Stimulated activated CD4-positive, alpha-beta T cell treated with anti-CD3 and anti-CD28 coated beads, Interleukin-1b, Interleukin-23, amount 100 ng/mL, for 4 hours (primary cell): ENCODE measurements around the gene PAPPA2.

Experiments
- DNase-seq, 2 donors: peaks; one replicate each; pipeline ENCODE4 v3.0.0-alpha.2; 2020; ENCODE audit warnings: low read depth in 2 of 2

PAPPA2 gene

DNA sequence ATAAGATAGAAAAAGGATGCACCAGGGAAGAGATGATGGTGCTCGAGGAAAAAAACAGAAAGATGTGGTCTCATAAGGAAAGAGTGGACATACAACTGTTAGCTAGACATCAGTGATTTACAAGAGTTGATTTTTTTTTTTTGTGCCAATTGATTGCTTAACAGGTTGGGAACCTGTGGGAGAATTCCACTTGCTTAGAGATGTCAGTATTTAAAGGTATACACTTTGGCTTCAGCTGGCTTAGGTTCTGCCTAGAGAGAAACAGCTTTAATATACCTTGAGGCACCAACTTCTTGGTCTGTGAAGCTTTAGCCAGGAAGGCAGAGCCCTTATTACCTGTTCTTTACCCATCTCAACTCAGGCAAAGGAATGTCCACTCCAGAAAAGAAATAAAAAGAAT lies 303.8 kb downstream of the PAPPA2 start:
- no peak for DNase-seq

DNA sequence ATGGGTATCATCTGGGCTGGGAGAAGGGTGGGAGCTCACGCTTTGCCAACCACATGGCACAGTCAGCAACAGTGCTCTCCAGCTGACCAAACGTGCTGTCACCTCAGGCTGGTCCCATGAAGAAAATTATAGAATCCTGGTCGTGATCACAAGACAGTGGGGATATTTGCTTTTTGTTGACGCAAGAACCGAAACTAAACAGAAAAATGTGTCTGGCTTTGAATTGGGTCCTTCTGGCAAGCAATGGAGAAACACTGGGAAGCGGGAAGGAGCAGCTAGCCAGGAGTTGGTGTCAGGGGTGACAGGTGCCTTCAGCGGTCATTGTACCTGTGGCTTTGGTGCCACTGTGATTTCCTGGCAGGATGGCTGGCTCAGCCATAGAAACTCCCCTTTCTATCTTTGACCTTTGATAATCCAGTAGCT lies 304.8 kb downstream of the PAPPA2 start:
- DNase-seq, result no peak

DNA sequence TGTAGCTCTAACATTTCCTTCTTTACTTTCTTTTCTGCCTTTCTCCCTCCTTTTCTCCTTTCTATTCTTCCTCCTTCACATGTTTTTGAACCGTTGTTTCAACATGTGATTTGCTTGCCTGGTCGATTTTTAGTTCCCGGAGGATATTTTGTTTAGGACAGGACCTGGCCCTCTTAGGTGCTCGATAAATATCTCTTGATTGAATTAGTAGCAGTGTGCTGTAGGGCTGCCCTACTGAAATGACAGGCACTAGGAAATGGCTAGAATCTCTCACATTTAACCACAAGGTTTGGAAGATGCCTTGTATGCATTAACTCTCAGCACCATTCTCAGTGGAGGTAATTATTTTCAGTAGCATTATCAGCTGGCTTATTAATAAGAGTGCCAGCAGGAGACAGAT lies 305.6 kb downstream of the PAPPA2 start:
- no peak for DNase-seq

DNA sequence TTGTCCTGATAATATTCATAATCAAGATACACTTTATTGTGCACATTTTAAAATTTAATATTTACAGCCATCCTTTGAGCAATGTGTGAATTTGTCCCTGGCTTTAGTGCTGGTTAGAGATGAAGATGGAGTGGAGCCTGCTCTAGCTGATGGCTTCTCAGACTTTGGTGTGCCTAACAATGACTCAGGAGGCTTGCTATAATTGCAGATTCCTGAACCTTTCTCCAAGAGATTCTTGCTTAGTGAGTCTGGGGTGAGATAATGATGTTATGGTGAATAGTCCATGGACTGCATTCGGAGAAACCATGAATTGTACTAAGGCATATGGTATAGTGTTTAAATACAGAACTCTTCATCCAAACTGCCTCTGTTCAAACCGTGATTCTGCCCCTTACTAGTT lies 307.1 kb downstream of the PAPPA2 start:
- no peak for DNase-seq

DNA sequence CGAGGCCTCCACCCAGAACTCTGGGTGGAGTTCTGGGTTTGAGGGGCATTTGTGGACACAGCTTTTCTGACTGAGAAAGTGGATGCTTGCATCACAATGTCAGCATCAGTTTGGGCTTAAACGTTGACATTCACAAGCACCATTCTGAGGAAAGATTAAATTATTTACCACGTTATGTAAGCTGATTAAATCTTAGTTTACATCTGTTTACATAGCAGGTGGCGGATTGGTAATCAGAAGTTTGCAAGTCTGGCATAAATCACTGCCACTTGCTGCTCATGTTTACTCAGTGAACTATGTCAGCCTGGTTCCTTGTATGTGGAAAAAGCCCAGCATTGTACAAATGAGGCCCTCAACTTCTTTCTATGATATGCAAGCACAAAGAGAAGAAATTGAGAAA lies 310.1 kb downstream of the PAPPA2 start:
- no peak for DNase-seq

DNA sequence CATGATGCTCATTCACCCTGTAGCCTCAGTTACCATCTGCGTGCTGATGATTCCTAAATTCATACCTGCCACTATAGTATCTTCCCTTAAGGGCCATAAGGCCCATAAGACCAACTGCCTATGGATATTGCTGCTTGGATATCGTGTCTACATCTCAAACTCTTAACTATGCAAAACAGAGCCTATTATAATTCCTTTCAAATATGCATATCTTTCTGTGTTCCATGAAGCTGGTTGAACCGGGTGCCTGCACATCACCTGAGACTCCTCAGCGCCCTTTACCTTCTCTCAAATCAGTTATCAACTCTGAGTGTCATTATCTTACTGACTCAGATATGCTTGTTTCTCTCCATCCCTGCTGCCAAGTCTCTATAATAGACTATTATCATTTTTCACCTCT lies 311.2 kb downstream of the PAPPA2 start:
- no peak for DNase-seq

DNA sequence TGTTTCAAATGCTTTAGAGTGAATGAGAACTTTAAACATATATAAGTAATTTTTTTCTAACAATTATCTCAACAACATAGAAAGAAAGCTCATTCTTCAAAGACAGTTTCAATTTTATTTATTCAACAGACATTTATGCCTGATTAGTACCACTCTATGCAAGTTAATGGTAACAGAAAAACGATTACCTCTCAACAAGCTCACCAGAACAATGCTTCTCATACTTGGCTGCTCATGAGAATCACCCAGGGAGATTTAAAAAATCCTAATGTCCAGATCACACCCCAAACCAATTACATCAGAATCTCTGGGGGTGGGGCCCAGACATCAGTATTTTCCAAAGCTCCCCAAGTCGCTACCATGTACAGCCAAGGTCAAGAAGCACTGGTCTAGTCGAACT lies 312.4 kb downstream of the PAPPA2 start:
- no peak for DNase-seq

DNA sequence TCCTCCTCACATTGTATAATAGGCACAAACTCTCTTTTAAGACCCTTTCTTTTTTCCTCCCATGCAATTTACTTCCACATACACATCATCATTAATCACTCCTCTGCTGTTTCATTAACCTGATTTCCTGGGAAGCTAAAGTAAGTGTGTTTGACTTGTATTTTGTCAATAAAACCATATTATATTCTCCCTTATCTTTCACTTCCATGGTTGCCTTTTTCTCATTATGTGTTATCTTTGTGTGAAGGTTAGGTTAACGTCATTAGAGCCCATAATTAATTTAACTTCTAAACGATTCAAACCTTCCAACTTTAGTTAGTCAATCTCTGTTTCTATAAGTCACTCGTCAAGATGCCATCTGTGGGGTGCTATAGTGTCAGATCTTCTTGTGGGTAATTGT lies 313.0 kb downstream of the PAPPA2 start:
- DNase-seq, result no peak

DNA sequence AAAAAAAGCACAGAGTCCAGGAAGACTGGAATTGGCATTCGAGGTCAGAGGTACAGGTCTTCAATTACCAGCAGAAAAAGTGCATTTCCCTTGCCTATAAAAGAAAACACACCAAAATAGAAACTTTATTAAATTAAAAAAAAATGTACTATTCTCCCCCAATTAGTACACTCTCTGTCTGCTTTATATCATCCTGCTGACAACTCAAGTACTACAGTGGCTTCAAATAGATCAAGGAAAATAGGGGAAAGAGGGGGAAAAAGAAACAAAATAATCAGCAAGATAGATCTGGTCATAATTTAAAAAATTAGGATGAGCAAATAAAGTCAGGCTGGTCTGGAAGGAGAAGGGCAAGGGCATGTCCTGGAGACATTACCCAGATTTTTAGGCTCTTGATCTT lies 315.1 kb downstream of the PAPPA2 start:
- DNase-seq, result no peak

DNA sequence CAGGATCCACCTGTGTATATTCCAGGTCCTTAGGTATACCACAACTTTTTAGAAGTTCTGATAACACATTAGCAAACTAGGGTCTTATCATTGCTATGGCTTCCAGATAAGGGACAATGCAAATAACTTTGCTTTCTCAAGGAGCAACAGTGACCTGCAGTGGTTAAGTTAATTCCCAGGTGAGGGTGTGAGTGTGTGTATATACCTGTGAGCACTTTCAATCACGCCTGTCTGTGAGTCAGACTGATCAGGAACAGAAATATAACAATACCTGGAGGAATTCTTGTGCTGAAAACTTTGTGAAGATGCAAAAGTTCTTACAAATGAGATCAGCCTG lies 317.0 kb downstream of the PAPPA2 start:
- DNase-seq, result no peak

DNA sequence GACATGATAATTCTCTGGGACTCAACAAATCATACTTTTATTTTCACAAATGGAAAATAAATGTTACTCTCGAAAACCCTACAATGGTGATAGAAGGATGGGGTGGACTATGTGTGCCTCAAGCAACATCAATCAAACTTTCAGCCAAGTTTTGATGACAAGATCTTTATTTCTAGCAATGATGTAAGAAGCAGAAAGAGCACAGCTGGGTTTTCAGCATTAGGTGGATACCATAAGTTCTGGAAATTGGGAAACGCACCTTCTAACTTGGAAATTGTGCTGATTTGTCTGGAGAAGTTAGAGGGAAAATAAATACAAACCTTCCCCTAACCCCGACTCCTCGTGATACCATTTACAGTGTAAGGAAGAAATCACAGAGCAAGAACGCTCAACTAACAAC lies 320.3 kb downstream of the PAPPA2 start:
- DNase-seq, result no peak

DNA sequence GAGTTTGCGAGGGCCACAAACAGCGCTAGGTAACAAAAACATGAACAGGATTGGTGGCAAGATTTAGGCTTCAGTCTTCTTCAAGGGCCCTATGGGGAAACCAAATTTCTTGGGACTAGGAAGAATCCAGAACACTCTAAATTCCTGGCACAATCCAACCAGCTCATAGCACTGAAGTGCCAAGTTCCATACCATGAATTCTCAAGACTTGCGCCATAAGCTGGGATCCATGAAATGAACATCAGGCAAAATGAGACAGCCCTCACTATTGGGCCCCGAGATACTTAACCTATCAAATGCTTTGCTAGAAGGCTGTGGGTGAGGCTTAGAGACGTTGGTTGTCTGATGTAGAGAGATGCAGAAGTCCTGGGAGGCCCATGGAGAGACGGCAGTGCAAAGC lies 322.1 kb downstream of the PAPPA2 start:
- DNase-seq, result no peak

DNA sequence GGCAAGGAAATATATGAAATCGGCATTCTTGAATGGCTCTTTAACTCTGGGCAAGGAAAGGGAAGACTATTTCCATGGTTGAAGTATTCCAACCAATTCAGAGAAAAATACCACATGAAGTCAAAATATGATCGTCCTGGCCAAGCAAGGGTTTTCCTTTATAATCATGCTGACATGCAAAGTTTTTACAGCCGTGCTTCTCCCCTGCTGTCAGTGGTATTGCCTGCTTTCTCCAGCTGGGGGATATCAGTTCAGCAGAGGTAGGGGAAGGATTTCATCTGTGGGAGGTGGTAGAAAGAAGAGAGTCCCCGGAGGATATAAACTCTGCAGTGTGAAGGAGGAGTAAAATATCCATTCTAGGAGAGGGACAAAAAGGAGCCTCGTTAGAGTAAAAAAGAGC lies 322.8 kb downstream of the PAPPA2 start:
- DNase-seq, result no peak

DNA sequence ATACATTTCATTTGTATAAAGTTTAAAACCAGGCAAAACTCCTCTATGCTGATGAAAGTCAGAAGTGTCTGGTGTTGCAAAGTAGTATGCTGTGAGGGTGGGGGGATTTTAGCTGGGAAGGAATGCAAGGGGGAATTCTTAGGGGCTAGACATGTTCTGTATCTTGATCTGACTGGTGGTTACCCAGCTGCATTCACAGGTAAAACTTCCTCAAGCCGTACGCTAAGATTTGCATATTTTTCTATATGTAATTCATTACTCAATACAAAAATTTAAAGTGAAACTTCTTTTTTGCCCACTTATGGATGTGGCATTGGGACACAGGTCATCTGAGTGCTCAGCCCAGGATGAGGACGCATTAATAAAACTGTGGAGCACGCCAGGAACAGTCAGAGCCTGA lies 323.3 kb downstream of the PAPPA2 start:
- DNase-seq, result no peak

DNA sequence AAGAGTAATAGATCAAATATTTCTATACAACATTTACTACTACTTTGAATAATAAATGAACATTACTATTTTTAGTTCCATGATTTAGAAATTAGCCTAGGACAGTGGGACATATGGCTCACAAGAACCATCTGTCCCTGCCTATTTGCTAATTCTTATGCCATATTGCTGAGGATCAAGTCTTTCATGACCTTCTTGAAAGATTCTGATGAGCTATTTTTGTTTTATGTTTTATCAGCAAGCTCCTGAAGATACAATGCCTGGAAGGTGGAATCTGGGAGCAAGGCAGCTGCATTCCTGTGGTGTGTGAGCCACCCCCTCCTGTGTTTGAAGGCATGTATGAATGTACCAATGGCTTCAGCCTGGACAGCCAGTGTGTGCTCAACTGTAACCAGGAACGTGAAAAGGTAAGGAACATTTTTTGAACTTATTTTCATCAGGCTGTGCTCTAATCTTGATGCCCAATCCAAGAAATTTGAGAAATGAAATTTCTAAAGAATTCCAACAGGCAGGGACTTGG lies 326.7 kb downstream of the PAPPA2 start:
- DNase-seq, result no peak

DNA sequence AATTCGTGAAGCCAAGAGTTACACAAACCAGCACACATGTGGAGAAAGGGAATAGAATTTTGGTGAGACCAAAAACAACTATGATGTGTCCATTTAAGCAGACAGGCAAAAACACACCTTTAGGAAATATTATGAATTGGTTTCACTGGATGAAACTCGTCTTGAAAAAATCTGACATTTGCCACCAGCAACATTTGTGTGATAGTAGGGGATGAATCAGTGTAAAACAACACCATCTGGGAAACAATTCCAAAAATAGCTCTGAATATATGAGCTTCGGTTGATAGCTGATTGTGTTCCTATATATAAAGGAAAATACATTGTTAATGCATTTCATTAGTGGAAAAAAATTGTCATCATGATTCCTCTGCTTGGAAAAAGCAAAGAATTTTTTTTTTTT lies 327.8 kb downstream of the PAPPA2 start:
- no peak for DNase-seq

DNA sequence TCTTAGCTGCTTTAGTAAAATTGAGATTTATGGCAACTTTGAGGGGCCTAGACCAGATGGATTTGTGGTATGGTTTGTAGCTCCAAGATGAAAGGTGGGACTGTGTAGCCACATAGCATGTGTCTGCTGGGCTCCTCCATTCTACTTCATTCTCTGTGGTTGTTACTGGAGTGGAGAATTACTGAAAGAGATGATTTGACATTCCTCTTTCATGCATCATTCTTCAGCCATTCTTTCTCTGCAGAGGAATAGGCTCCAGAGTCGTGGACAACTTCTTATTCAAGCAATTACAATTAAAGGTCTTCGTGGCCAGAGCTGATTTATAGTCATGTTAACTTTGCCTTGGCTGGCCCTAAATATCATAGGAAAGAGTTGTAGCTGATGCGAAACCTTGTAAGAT lies 328.9 kb downstream of the PAPPA2 start:
- DNase-seq, result no peak

DNA sequence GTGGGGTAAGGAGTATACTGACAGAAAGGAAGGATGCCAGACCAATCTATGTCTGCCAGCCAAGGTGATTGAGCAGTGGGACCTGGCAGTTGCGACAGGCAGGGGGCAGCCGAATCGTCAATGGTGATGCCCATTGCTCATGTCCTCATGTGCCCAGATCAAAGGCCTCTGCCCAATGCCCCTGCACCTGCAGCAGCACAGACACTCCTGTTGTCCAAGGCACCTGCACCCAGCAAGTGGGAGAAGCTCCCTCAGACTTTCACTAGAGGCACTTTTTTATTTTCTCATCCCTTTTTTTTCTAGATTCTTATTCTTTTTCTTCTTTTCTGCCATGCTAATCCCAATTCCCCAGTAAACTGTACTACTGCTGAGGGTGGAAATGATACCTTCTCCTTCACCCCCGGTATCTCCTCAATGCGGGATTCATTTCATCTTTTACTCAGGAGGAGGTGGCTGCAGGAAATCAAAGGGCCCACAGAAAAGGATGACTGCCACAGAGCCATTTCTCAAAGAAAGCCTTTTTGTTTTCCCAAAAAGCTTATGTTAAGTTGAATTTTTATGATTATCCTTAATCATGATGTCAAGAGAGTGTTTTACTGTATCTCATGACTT lies 332.0 kb downstream of the PAPPA2 start:
- no peak for DNase-seq

DNA sequence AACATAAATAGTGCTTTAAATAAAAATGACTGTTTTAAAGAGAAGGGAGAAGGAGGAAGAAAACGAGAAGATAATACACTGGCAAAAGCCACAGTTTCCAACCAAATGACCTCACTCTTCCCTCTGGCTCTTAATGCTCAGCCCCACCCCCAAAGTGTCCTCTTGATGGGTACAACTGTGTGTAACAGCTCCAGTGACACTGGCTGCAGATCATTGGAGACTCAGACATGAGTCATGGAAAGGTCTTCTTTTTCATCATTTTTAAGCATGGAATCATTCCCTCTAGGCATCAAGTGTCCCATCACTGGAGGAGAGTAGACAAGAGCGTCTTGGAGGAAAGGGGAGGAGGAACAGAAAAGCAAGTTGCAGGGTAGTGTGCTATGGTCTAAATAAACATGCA lies 333.0 kb downstream of the PAPPA2 start:
- DNase-seq, result no peak

DNA sequence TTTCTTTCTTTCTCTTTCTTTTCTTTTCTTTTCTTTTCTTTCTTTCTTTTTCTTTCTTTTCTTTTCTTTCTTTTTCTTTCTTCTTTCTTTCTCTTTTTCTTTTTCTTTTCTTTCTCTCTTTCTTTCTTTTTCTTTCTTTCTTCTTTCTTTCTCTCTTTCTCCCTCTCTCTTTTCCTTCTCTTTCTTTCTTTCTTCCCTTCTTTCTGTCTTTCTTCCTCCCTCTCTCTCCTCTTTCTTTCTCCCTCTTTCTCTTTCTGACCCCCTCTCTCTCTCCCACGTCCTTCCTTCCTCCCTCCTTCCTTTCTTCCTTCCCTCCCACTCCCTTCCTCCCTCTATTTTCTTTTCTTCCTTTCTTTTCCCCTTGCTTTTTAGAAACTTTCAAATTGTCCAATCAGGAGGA lies 333.6 kb downstream of the PAPPA2 start:
- no peak for DNase-seq

DNA sequence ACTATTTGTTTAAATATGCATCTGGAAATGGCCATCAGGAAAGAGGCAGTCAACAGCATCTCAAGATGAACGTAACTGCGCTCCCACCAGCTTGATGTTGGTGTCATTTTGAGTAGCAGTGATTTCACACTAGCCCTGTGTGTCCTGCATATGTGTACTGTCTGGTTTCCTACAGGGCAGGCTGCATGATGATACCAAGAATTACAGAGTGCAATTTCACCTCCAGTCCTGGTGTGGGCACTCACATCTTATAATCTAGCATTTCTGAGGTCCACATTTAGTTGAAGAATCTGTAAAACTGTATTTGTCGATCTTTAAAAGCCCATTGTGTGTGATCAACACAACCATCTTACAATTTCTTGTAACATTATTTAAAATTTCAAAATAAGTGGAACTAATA lies 336.4 kb downstream of the PAPPA2 start:
- DNase-seq, result no peak

DNA sequence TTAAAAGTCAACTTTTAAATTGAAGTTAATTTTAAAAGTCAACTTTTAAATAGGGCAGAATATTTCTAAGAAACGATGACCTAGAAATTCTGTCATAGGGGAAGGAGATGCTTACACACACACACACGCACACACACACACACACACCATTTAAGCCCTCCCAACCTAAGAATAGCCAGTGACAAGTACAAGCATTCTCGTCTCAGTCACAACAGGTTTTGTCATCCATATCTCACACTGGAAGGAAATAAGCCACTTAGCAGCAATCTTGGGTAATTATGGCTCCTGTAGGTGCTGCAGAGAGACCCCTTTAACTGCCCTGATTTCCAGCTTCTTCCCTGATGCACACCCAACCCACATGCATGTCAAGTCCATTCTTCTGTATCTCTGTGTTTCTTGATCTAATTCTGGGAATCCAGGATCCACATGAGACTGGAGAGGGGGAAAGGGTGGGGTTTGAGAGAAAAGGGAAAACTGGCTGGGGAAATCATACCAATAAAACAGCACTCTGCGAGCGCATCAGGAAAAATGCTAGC lies 338.1 kb downstream of the PAPPA2 start:
- DNase-seq, result no peak

DNA sequence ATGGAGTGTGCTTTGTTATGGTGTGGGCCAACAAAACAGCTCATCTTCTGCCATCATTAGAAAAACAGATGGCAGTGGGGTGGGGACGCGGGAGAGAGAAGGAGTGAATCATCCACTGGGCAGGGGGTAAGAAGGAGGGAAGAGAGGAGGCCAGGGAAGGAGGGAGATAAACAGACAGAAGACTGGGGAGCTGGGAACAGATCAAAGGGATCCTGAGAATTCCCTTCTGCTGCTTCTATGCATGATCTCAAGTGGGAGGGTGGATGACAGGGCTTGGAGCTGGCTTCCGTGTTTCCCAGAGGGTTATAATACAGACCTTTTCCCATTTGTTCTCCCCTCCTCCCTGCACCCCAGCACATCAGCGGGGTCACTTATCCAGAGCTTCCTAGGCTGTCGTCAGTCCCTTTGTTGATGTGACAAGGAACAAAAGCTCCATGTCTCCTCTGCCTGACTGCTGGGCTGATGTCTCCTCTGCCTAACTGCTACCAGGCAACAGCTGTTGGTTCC lies 338.6 kb downstream of the PAPPA2 start:
- DNase-seq, result no peak

DNA sequence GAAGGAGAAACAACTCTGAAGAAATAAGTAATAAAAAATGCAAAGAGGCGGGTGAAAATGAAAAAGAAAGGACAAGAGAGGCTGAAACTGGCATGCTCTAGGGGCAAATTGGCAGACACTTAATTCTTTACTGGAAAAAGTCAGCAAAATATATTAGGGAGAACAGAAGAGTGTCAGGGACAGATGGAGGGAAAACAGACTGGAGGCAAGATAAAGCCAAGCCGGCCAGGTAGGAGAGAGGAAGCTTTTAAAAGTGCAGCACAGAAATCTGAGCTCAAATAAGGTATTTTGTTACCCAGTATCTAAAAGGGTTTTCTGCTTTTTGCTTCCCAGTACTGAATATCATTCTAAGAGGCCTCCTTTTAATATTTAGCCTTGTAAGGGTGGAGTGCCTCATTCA lies 339.3 kb downstream of the PAPPA2 start:
- no peak for DNase-seq
